ENCODE measurements around the gene ZBP1. TPM values are rescaled to one million over a fixed set of nuclear protein-coding genes. Genes with fewer than 3 reads are reported as not detected.

Gene ZBP1
- total RNA-seq, 1 experiment from 2014 or later = 2.9 TPM

DNA sequence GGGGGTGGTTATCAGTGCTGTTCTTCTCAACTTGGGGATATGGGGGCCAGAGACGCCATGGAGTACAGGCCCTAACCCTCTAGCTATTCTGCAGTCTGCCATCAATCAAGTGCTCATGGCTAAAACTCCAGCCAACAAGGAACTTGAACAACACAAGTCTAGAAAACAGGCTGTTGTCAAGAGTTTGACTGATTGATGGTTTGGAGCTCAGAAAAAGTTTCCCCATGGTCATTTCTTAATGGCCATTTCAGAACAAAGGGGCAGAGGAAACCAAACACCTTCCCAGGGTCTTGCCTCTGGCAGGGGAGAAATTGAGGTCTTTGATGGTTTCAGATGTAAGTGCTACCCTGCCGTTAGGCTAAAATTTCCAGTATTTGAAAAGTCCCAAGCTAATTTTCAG is 44.2 kb downstream of the ZBP1 start:
- Histone ChIP-seq H3K4me3 (ENCODE audit: low read length) (no peak overlapping the region), H3K27me3 (ENCODE audit: low read length) (no peaks in the 10 kb centered on the region), H3K9ac (ENCODE audit: low read length) (no peak overlapping the region), H3K4me1 (ENCODE audit: low read length) (peaks cover 17% of the 10 kb centered on the region), H3K4me2 (ENCODE audit: low read depth, low read length, poor library complexity, severe bottlenecking) (no peak overlapping the region), H3K36me3 (ENCODE audit: insufficient read depth, low read length) (no peaks in the 10 kb centered on the region), H3K27ac (ENCODE audit: low read length) (no peak overlapping the region), H2AFZ (ENCODE audit: low read length) (no peak overlapping the region), H3K79me2 (ENCODE audit: low read length) (no peaks in the 10 kb centered on the region), H4K20me1 (ENCODE audit: insufficient read depth, low read depth, low read length) (no peaks in the 10 kb centered on the region), H3K9me2 (replicated peaks; ENCODE audit: insufficient read depth, low read length) (no peaks in the 10 kb centered on the region), H3K9me3 (ENCODE audit: low read length) (no peaks in the 10 kb centered on the region)
- no peak for DNase-seq

DNA sequence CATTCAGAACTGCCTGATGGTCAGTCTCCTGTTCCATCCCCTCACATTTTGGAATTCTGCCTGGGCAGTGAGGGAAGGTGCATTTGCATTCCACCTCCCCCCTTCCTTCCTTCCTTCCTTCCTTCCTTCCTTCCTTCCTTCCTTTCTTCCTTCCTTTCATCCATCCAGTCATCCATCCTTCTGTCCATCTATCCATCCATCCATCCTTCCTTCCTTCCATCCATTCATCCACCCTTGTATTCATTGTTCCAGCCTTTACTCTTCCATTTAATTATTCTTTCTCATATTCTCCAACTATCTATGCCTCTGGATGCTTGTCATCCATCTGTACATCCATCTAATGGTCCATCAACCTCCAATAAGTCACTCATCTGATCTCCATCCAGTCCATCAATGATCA is 45.3 kb downstream of the ZBP1 start:
- DNase-seq = no peak
- Histone ChIP-seq H3K36me3 (ENCODE audit: insufficient read depth, low read length) (no peaks in the 10 kb centered on the region), H3K4me3 (ENCODE audit: low read length) (no peak overlapping the region), H3K4me2 (ENCODE audit: low read depth, low read length, poor library complexity, severe bottlenecking) (no peak overlapping the region), H3K4me1 (ENCODE audit: low read length) (peaks cover 17% of the 10 kb centered on the region), H3K9me2 (replicated peaks; ENCODE audit: insufficient read depth, low read length) (no peaks in the 10 kb centered on the region), H3K27me3 (ENCODE audit: low read length) (no peaks in the 10 kb centered on the region), H2AFZ (ENCODE audit: low read length) (no peak overlapping the region), H3K9me3 (ENCODE audit: low read length) (no peaks in the 10 kb centered on the region), H3K27ac (ENCODE audit: low read length) (no peak overlapping the region), H3K79me2 (ENCODE audit: low read length) (no peaks in the 10 kb centered on the region), H4K20me1 (ENCODE audit: insufficient read depth, low read depth, low read length) (no peaks in the 10 kb centered on the region), H3K9ac (ENCODE audit: low read length) (no peak overlapping the region)

DNA sequence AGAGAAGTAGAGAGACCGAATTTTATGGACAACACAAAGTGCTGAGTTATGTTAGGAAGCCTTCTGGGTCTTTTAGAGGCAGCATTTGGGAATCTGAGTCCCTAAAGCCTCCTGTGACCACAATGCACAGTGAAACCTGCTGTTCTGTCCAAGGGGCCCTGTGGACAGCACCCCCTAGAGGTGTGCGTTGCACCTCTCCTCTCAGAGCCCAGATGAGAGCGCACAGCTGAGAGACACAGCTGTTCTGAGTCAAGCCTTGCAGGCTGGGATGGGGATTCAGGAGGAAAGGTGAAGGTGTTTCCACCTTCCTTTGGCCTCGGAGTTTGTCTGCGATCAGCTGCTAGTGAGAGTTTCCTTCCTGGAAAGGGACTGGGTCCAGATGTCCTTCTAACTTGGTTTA is 46.3 kb downstream of the ZBP1 start:
- no peak for DNase-seq

DNA sequence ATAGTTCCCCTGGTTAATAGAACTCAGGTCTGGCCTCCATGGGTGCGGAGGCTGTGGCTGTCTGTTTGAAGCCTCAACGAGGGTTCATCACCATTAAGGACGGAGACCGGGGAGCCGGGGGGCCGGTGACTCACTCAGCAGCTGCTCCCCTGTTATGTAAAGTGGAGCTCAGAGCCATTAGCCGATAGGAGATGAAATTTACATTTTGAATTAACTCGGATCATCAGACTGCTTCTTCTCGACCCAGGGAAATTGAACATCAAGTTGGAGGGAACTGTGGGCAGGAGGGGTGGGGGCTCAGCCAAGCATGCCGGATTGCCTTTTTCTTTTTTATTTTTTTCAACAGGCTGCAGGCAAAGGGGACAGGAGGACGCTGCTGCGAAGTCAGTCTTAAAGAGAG is 47.0 kb downstream of the ZBP1 start:
- Histone ChIP-seq H3K27me3 (ENCODE audit: low read length) (no peaks in the 10 kb centered on the region), H3K9me3 (ENCODE audit: low read length) (no peaks in the 10 kb centered on the region), H3K9ac (ENCODE audit: low read length) (no peak overlapping the region), H3K27ac (ENCODE audit: low read length) (no peak overlapping the region), H3K79me2 (ENCODE audit: low read length) (no peaks in the 10 kb centered on the region), H4K20me1 (ENCODE audit: insufficient read depth, low read depth, low read length) (no peaks in the 10 kb centered on the region), H3K4me2 (ENCODE audit: low read depth, low read length, poor library complexity, severe bottlenecking) (peak overlapping the region; percentile 42), H3K36me3 (ENCODE audit: insufficient read depth, low read length) (no peaks in the 10 kb centered on the region), H3K4me3 (ENCODE audit: low read length) (no peak overlapping the region), H2AFZ (ENCODE audit: low read length) (no peak overlapping the region), H3K9me2 (replicated peaks; ENCODE audit: insufficient read depth, low read length) (no peaks in the 10 kb centered on the region), H3K4me1 (ENCODE audit: low read length) (peaks cover 17% of the 10 kb centered on the region)
- peak; percentile 75 for DNase-seq

More for the DNA sequence above, 46.3 kb downstream of the ZBP1 start:
- Histone ChIP-seq H3K4me3 (ENCODE audit: low read length) (no peak overlapping the region), H3K27ac (ENCODE audit: low read length) (no peak overlapping the region), H3K36me3 (ENCODE audit: insufficient read depth, low read length) (no peaks in the 10 kb centered on the region), H3K9me2 (replicated peaks; ENCODE audit: insufficient read depth, low read length) (no peaks in the 10 kb centered on the region), H3K4me2 (ENCODE audit: low read depth, low read length, poor library complexity, severe bottlenecking) (peak overlapping the region; percentile 42), H3K9me3 (ENCODE audit: low read length) (no peaks in the 10 kb centered on the region), H3K4me1 (ENCODE audit: low read length) (peaks cover 17% of the 10 kb centered on the region), H4K20me1 (ENCODE audit: insufficient read depth, low read depth, low read length) (no peaks in the 10 kb centered on the region), H3K79me2 (ENCODE audit: low read length) (no peaks in the 10 kb centered on the region), H3K27me3 (ENCODE audit: low read length) (no peaks in the 10 kb centered on the region), H2AFZ (ENCODE audit: low read length) (no peak overlapping the region), H3K9ac (ENCODE audit: low read length) (no peak overlapping the region; the same call in 1 of the 2 replicates)

DNA sequence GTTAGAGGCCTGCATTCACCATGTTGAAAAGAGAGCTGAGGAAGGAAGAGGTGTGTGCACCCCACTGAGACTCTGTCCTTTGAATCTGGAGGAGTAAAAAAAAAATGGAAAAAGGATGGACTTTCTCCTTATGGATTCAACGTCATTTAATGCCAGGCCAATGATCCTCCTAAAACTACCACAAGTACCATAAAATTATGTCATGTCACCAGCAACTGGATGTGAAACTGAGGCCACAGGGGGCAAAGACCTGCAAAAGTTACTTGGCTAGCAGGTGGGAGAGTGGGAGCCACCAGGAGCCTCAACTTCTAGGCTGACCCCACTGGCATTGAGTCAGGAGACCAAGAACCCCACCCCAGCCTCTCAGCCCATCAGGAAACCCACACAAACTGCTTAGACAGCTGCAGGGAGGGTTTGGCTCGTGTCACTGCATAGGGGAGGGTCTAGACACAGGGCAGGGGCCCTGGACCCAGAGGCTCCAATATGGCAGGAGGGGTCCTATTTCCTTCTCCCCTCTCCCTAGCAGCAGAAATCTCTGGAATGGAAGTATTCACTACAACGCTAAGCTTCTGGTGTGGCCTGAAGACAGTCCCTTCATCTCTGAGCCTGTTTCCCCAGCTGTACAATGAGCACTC is 48.3 kb downstream of the ZBP1 start:
- H3K27me3 ChIP-seq (ENCODE audit: low read length) = no peaks in the 10 kb centered on the region
- H4K20me1 ChIP-seq (ENCODE audit: insufficient read depth, low read depth, low read length) = no peaks in the 10 kb centered on the region
- no peaks in the 10 kb centered on the region for H3K9me3 ChIP-seq (ENCODE audit: low read length)
- H3K9ac ChIP-seq (ENCODE audit: low read length) = no peak overlapping the region
- H3K4me3 ChIP-seq (ENCODE audit: low read length) = no peak overlapping the region
- H2AFZ ChIP-seq (ENCODE audit: low read length) = no peak overlapping the region
- H3K36me3 ChIP-seq (ENCODE audit: insufficient read depth, low read length) = no peaks in the 10 kb centered on the region
- peaks cover 17% of the 10 kb centered on the region for H3K4me1 ChIP-seq (ENCODE audit: low read length)
- no peaks in the 10 kb centered on the region for H3K9me2 ChIP-seq (replicated peaks; ENCODE audit: insufficient read depth, low read length)
- H3K4me2 ChIP-seq (ENCODE audit: low read depth, low read length, poor library complexity, severe bottlenecking) = no peak overlapping the region
- no peak for DNase-seq
- H3K27ac ChIP-seq (ENCODE audit: low read length) = no peak overlapping the region
- H3K79me2 ChIP-seq (ENCODE audit: low read length) = no peaks in the 10 kb centered on the region

DNA sequence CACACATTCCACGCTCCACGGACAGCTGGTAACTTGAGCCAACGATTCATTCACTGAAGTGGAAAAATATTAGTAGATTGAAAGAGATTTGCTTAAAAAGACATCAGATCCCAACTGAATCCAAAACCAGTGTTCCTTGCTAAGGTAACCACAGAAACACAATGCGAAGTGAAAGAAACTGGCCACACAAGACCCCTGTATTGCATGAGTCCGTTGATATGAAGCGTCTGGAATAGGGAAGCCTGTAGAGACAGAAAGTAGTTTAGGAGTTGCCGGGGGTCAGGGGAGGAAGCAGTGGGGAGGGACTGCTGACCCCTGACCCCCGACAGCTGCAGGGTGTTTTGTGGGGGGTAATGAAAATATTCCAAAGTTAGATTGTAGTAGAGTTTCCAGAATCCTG is 49.3 kb downstream of the ZBP1 start:
- no peak overlapping the region for H3K27ac ChIP-seq (ENCODE audit: low read length)
- no peaks in the 10 kb centered on the region for H3K79me2 ChIP-seq (ENCODE audit: low read length)
- H2AFZ ChIP-seq (ENCODE audit: low read length) = no peak overlapping the region
- peaks cover 17% of the 10 kb centered on the region for H3K4me1 ChIP-seq (ENCODE audit: low read length)
- H3K4me2 ChIP-seq (ENCODE audit: low read depth, low read length, poor library complexity, severe bottlenecking) = no peak overlapping the region
- H3K4me3 ChIP-seq (ENCODE audit: low read length) = no peak overlapping the region
- H3K36me3 ChIP-seq (ENCODE audit: insufficient read depth, low read length) = no peaks in the 10 kb centered on the region
- no peaks in the 10 kb centered on the region for H4K20me1 ChIP-seq (ENCODE audit: insufficient read depth, low read depth, low read length)
- no peaks in the 10 kb centered on the region for H3K27me3 ChIP-seq (ENCODE audit: low read length)
- no peak overlapping the region for H3K9ac ChIP-seq (ENCODE audit: low read length)
- DNase-seq = no peak
- H3K9me3 ChIP-seq (ENCODE audit: low read length) = no peaks in the 10 kb centered on the region
- no peaks in the 10 kb centered on the region for H3K9me2 ChIP-seq (replicated peaks; ENCODE audit: insufficient read depth, low read length)

DNA sequence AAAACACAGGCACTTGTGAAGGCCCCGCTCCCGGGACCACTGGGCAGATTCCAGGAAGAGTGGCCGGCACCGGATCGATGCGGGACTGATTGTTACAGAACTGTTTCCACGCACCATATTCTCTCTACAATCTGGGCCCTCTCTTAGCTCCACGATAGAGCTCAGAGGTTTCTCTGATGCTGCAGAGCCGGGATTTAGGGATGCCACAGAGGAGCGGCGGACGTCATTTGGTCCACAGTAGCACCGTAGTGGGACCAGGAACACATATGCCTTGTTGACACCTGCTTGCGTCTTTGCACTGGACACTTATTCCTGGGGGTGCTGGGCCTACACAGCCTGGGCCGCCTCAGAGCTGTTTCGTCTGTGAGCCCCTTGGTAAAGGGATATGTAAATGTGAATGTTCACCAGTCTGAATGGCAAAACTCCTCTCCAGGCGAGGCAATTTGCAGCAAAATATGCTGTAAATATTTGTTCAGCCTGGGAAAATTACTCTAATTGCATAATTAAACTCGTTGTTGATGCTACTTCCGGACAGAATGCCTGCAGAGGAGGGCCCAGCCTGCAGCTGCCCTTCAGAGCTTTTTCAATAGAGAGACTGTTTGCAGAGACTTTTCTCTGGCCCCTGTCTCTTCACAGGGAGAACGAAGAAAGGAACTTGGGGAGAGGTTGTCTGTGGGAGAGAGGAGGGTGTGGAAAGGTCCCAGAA is 49.9 kb downstream of the ZBP1 start:
- Histone ChIP-seq H3K4me1 (ENCODE audit: low read length) (peaks cover 17% of the 10 kb centered on the region), H4K20me1 (ENCODE audit: insufficient read depth, low read depth, low read length) (no peaks in the 10 kb centered on the region), H3K9ac (ENCODE audit: low read length) (no peak overlapping the region), H2AFZ (ENCODE audit: low read length) (no peak overlapping the region), H3K4me3 (ENCODE audit: low read length) (no peak overlapping the region), H3K4me2 (ENCODE audit: low read depth, low read length, poor library complexity, severe bottlenecking) (no peak overlapping the region), H3K36me3 (ENCODE audit: insufficient read depth, low read length) (no peaks in the 10 kb centered on the region), H3K9me2 (replicated peaks; ENCODE audit: insufficient read depth, low read length) (no peaks in the 10 kb centered on the region), H3K27ac (ENCODE audit: low read length) (no peak overlapping the region), H3K27me3 (ENCODE audit: low read length) (no peaks in the 10 kb centered on the region), H3K9me3 (ENCODE audit: low read length) (no peaks in the 10 kb centered on the region), H3K79me2 (ENCODE audit: low read length) (no peaks in the 10 kb centered on the region)
- DNase-seq = no peak

DNA sequence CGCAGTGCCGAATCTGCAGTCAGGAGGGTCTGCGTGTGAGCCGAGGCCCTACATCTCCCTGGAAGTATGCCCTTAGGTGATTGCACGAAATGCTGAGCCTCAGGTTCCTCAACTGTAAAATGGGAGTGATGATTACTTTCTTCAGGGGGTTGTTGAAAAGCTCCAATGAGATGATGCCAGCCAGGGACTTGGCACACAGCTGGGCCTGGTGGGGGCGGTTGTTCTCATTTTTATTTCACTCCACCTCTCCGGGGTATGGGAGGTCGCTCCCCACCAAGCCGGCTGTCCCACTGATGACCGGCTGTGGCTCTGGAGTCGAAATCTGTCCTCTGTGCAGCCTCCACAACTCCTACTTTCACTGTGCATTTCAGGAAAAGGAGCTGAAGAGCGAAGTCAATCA is 51.3 kb downstream of the ZBP1 start:
- Histone ChIP-seq H3K27ac (ENCODE audit: low read length) (no peak overlapping the region), H3K9me3 (ENCODE audit: low read length) (no peaks in the 10 kb centered on the region), H3K36me3 (ENCODE audit: insufficient read depth, low read length) (no peaks in the 10 kb centered on the region), H3K27me3 (ENCODE audit: low read length) (no peaks in the 10 kb centered on the region), H4K20me1 (ENCODE audit: insufficient read depth, low read depth, low read length) (no peaks in the 10 kb centered on the region), H2AFZ (ENCODE audit: low read length) (no peak overlapping the region), H3K4me2 (ENCODE audit: low read depth, low read length, poor library complexity, severe bottlenecking) (no peak overlapping the region), H3K9ac (ENCODE audit: low read length) (no peak overlapping the region), H3K9me2 (replicated peaks; ENCODE audit: insufficient read depth, low read length) (no peaks in the 10 kb centered on the region), H3K79me2 (ENCODE audit: low read length) (no peaks in the 10 kb centered on the region), H3K4me3 (ENCODE audit: low read length) (no peak overlapping the region), H3K4me1 (ENCODE audit: low read length) (peaks cover 14% of the 10 kb centered on the region)
- DNase-seq = no peak
